Chondrocyte (in vitro differentiated cells): ENCODE data around the gene TRIM65. TPM values are rescaled to one million over a fixed set of nuclear protein-coding genes. Genes with fewer than 3 reads are reported as not detected.

Experiments
- DNase-seq: peaks from one replicate; pipeline ENCODE4 v3.0.0; 2021; ENCODE audit warnings: mixed read lengths, low spot score
- H3K27ac Mint-ChIP-seq: one replicate; pipeline ENCODE4 v1.8.0; 2021; ENCODE audit warnings: mild to moderate bottlenecking, moderate library complexity, mixed read lengths; ENCODE audit not compliant: unreplicated experiment
- H3K27me3 Mint-ChIP-seq: 2 replicates; pipeline ENCODE4 v1.8.0; 2021; ENCODE audit warnings: low read depth, mixed read lengths
- H3K36me3 Mint-ChIP-seq: 2 replicates; pipeline ENCODE4 v1.8.0; 2021; ENCODE audit warnings: low read depth, mixed read lengths
- H3K4me1 Mint-ChIP-seq: 2 replicates; pipeline ENCODE4 v1.8.0; 2021; ENCODE audit warnings: low read depth, mild to moderate bottlenecking, mixed read lengths
- H3K4me3 Mint-ChIP-seq: one replicate; pipeline ENCODE4 v1.8.0; 2021; ENCODE audit warnings: mild to moderate bottlenecking, moderate library complexity, mixed read lengths; ENCODE audit not compliant: unreplicated experiment
- H3K9me3 Mint-ChIP-seq: 2 replicates; pipeline ENCODE4 v1.8.0; 2021; ENCODE audit warnings: low read depth, mixed read lengths
- total RNA-seq: library from RNA; stranded (reverse); gene quantifications from 3 replicates; pipeline ENCODE4 v1.2.1, GENCODE V29; 2021
- TF ChIP-seq, protein P1 (sequence below): fragments of 200-600 bp; sonication (generic); IDR thresholded peaks from 2 replicates; pipeline ENCODE4 v1.5.0; 2021; ENCODE audit warnings: antibody characterized with exemption, mild to moderate bottlenecking, moderate library complexity

Gene TRIM65
- total RNA-seq, 1 donor from 2014 or later: 27.1 TPM

DNA sequence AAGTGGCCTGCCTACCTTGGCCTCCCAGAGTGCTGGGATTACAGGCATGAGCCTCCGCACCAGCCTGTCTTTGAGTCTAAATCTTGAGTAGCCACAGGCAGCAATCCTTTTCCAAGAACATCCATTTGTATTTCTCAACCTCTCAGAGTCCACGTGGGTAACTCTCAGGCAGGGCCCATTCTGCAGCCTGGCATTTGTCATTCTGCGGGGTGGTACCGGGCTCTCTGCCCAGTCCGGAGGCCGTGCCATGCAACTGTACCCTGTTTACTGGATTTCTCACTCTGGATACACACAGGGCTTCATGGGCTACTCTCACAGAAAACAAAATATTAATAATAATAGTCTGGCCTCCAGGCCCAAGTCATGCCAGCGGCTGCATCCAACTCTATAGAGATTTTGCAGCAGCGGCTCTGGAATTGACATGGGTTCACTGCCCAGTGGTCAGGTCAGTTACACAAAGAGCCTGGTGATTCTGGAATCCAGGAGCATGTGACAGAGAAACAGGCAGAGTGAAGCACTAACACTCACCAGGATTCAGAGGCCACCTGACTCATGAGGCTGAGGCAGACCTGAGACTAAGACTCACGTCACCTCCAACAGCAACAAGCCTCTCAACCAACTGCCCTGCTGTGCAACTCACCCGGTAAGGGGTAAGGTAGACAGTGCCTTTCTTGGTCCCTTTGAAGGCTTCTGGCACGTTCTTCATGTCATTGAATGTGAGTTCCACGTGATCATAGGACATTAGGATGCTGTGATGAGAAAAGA, 45.6 kb downstream of the TRIM65 start:
- Mint-ChIP-seq H3K4me3 (no peak overlapping the region), H3K9me3 (no peaks in the 10 kb centered on the region), H3K27me3 (no peaks in the 10 kb centered on the region), H3K36me3 (peaks cover 19% of the 10 kb centered on the region), H3K27ac (no peak overlapping the region), H3K4me1 (peaks cover 26% of the 10 kb centered on the region)
- no peak for DNase-seq
- TF ChIP-seq, protein P1, sequence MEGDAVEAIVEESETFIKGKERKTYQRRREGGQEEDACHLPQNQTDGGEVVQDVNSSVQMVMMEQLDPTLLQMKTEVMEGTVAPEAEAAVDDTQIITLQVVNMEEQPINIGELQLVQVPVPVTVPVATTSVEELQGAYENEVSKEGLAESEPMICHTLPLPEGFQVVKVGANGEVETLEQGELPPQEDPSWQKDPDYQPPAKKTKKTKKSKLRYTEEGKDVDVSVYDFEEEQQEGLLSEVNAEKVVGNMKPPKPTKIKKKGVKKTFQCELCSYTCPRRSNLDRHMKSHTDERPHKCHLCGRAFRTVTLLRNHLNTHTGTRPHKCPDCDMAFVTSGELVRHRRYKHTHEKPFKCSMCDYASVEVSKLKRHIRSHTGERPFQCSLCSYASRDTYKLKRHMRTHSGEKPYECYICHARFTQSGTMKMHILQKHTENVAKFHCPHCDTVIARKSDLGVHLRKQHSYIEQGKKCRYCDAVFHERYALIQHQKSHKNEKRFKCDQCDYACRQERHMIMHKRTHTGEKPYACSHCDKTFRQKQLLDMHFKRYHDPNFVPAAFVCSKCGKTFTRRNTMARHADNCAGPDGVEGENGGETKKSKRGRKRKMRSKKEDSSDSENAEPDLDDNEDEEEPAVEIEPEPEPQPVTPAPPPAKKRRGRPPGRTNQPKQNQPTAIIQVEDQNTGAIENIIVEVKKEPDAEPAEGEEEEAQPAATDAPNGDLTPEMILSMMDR: no peak

DNA sequence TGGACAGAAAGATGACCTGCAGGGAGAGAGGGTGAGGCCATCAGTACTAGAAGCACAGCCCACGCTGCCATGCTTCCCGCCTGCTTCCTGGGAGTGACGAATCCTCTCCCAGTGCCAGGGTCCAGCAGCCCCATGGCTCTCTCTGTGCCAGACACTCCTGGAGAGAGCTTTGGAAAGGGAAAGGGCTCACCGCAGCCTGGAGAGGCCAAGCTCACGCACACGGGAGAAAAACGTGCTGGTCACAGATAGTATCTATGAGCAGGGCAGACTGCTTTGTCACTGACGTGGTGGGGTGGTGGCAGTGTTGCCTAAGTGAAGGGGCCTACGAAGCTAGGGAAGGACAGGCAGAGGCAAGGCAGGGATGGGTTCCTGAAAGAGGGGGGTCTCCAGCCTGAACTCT, 47.0 kb downstream of the TRIM65 start:
- Mint-ChIP-seq H3K27me3 (no peaks in the 10 kb centered on the region), H3K27ac (peak overlapping the region; percentile 32), H3K4me1 (peaks cover 38% of the 10 kb centered on the region), H3K36me3 (peaks cover 23% of the 10 kb centered on the region), H3K4me3 (no peak overlapping the region), H3K9me3 (no peaks in the 10 kb centered on the region)
- no peak for DNase-seq
- TF ChIP-seq, protein P1: no peak

DNA sequence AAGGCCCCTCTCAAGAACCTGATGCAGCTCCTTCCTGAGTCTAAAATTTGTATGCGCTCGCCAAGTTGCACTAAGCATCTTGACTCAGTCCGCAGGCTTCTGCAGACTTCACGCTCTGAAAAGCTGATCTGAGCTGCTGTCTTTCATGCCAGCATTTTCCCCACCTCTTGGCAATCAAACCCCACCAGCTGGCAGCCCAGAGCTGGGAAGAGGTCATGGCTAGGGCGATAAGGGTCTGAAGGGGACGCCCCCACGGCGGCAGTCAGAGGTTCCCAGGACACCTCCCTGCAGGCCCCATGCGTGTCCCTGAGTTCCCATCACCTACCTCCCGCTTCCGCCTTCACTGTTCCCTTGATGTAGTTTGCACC, 47.5 kb downstream of the TRIM65 start:
- H3K4me3 Mint-ChIP-seq: no peak overlapping the region
- peaks cover 34% of the 10 kb centered on the region for H3K4me1 Mint-ChIP-seq
- TF ChIP-seq, protein P1: no peak
- H3K27me3 Mint-ChIP-seq: no peaks in the 10 kb centered on the region
- peak overlapping the region; percentile 32 for H3K27ac Mint-ChIP-seq
- no peaks in the 10 kb centered on the region for H3K9me3 Mint-ChIP-seq
- no peak for DNase-seq
- peaks cover 23% of the 10 kb centered on the region for H3K36me3 Mint-ChIP-seq

DNA sequence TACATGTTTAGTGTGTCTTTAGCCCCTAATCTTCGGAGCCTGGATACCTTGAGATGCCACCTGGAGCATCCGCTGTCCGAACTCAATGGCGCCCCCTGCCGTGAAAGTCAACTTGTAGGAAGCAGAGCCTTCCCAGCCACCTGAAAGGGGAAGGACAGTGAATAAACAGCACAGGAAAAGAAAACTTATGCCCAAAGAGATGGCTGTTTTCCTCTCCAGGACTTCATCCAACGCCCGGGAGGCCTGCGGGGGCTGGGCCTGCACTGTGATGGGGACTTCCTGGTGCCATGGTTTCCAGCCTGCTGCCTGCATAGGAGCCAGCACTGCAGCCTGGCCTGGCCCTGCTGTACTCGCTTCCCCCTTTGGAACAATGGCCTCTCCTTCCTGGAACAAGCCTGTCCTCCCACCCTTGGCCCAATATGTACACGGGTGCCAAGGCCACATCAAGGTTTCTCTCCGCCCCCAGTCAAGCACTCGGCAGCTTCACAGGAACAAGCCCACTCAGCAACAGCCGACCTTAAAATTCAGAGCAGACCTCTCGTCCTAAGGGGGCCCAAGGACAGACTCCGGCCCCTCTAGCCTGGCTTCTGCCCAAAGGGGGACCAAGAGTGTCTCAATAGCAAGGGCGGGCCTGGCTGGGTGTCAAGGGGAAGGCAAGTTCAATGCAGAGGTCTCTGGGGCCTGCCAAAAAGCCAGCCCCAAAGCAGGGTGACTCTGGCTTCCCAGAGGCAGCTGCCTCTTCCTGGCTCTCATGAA, 48.0 kb downstream of the TRIM65 start:
- DNase-seq: no peak
- no peaks in the 10 kb centered on the region for H3K9me3 Mint-ChIP-seq
- peaks cover 23% of the 10 kb centered on the region for H3K36me3 Mint-ChIP-seq
- no peak overlapping the region for H3K4me3 Mint-ChIP-seq
- no peaks in the 10 kb centered on the region for H3K27me3 Mint-ChIP-seq
- no peak overlapping the region for H3K27ac Mint-ChIP-seq
- H3K4me1 Mint-ChIP-seq: peaks cover 30% of the 10 kb centered on the region
- TF ChIP-seq, protein P1: peak; percentile 83

DNA sequence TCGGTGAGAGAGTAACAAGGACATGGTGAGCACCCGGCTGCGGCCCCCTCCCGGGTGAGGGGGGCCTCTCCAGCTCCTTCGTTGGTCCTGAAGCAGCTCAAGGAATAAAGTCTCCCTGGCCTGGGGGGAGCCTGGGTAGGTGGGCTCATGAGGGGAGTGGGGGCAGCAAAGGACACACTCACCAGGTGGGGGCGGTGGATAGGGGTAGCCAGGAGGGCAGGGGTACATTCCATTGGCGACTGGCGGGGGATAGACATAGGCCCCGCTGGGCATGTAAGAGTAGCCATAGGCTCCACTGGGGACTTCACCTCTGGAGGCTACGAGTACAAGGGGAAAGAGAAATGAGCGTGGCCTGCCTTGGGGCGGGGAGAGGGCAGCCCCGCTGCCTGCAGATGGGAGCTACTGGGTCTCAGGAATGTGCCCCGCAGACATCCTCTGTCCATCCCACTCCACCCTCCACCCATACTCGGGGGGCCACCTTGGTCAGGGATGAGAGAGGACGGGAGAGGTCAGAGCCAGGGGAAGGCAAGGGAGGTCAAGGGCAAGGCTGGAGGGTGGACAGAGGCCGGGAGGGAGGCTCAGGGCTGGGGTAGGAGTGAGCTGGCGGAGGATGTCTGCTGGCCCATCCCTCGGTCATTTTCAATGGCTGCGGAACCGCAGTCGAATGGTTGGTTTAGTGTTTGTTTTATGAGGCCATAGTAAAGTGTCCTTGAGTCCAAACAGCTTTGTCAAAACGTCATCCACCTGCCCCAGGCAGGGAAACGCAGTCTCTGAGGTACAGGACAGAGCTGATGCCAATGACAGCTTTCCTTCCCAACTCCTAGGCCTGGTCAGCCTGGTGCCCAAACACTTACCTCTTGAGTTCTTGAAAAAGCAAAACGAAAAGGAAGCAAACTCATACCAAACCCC, 48.9 kb downstream of the TRIM65 start:
- Mint-ChIP-seq H3K36me3 (peaks cover 23% of the 10 kb centered on the region), H3K4me3 (no peak overlapping the region), H3K4me1 (peaks cover 23% of the 10 kb centered on the region), H3K27me3 (no peaks in the 10 kb centered on the region), H3K27ac (no peak overlapping the region), H3K9me3 (no peaks in the 10 kb centered on the region)
- TF ChIP-seq, protein P1: no peak
- no peak for DNase-seq
